Measurements from ENCODE around the gene SLIT1.

The SLIT1 gene

GRCh38 chr10:97200616-97201015 is 14.9 kb upstream of the SLIT1 start:
- peak; percentile 6 for DNase-seq

GRCh38 chr10:97199152-97199551 is 13.4 kb upstream of the SLIT1 start:
- DNase-seq: no peak

GRCh38 chr10:97197030-97197500 is 11.3 kb upstream of the SLIT1 start:
- DNase-seq: no peak

- peak; percentile 85 for DNase-seq
Observed at GRCh38 chr10:97196223-97197029, 10.7 kb upstream of the SLIT1 start.

- DNase-seq: no peak
Observed at GRCh38 chr10:97195706-97196222, 10.0 kb upstream of the SLIT1 start.

GRCh38 chr10:97192952-97193435 is 7.2 kb upstream of the SLIT1 start:
- DNase-seq: no peak

- no peak for DNase-seq
Observed at GRCh38 chr10:97190450-97190849, 4.7 kb upstream of the SLIT1 start.

- no peak for DNase-seq
Observed at GRCh38 chr10:97188261-97188711, 2.5 kb upstream of the SLIT1 start.

- DNase-seq: no peak
Observed at GRCh38 chr10:97186911-97187310, 1.2 kb upstream of the SLIT1 start.

- DNase-seq: no peak
Observed at GRCh38 chr10:97184971-97185325, 811 bp downstream of the SLIT1 start.

GRCh38 chr10:97183314-97183713 is 2.4 kb downstream of the SLIT1 start:
- no peak for DNase-seq

GRCh38 chr10:97182288-97182990 is 3.3 kb downstream of the SLIT1 start:
- DNase-seq: no peak

- DNase-seq: peak; percentile 49
Observed at GRCh38 chr10:97180986-97181385, 4.8 kb downstream of the SLIT1 start.

- DNase-seq: peak; percentile 17
Observed at GRCh38 chr10:97180363-97180755, 5.4 kb downstream of the SLIT1 start.

GRCh38 chr10:97179731-97180362 is 5.9 kb downstream of the SLIT1 start:
- no peak for DNase-seq

- no peak for DNase-seq
Observed at GRCh38 chr10:97179311-97179710, 6.4 kb downstream of the SLIT1 start.

- no peak for DNase-seq
Observed at GRCh38 chr10:97178074-97178473, 7.7 kb downstream of the SLIT1 start.

GRCh38 chr10:97176226-97176625 is 9.5 kb downstream of the SLIT1 start:
- peak; percentile 9 for DNase-seq

GRCh38 chr10:97175586-97175985 is 10.2 kb downstream of the SLIT1 start:
- peak; percentile 33 for DNase-seq

- no peak for DNase-seq
Observed at GRCh38 chr10:97174941-97175340, 10.8 kb downstream of the SLIT1 start.

- no peak for DNase-seq
Observed at GRCh38 chr10:97174276-97174775, 11.4 kb downstream of the SLIT1 start.

- no peak for DNase-seq
Observed at GRCh38 chr10:97173036-97173435, 12.7 kb downstream of the SLIT1 start.

GRCh38 chr10:97171001-97171400 is 14.8 kb downstream of the SLIT1 start:
- DNase-seq: no peak
